OCI-LY3 (cell line): ENCODE results near the gene ACOT7.
"Not testable (repeated sequence)": the region's sequence is repeated elsewhere in the genome, so short reads cannot be mapped to it uniquely, and the experiment has no call there.

ENCODE experiments used
- H2AFZ ChIP-seq: fragments of 200-600, 300-600 bp; shearing (Covaris generic); 2 replicates; pipeline ENCODE4 v1.6.0; 2014; ENCODE audit warnings: antibody characterized with exemption, low read depth, low read length
- H3K27ac ChIP-seq: fragments of 200-600, 300-600 bp; sonication (generic); 2 replicates; pipeline ENCODE4 v1.5.1; 2014; ENCODE audit warnings: mild to moderate bottlenecking, low read length, moderate library complexity, mixed read lengths
- H3K27me3 ChIP-seq: fragments of 200-600, 300-600 bp; sonication (generic); 2 replicates; pipeline ENCODE4 v1.6.1; 2014; ENCODE audit warnings: low read depth, low read length, mixed read lengths
- H3K36me3 ChIP-seq: fragments of 200-600, 300-600 bp; sonication (generic); replicated peaks from 2 replicates; pipeline ENCODE3; 2014; ENCODE audit warnings: low read depth, low read length, mixed read lengths
- H3K4me1 ChIP-seq: fragments of 300-600, 200-600 bp; sonication (generic); 2 replicates; pipeline ENCODE4 v1.6.1; 2014; ENCODE audit warnings: low read length, mixed read lengths
- H3K4me2 ChIP-seq: fragments of 200-600, 300-600 bp; sonication (generic); 2 replicates; pipeline ENCODE4 v1.6.1; 2014; ENCODE audit warnings: low read length, mixed read lengths
- H3K4me3 ChIP-seq: fragments of 300-600, 200-600 bp; sonication (generic); 2 replicates; pipeline ENCODE4 v1.5.1; 2014; ENCODE audit warnings: antibody characterized with exemption, mild to moderate bottlenecking, low read length, moderate library complexity
- H3K79me2 ChIP-seq: fragments of 300-600, 200-600 bp; shearing (Covaris generic); 2 replicates; pipeline ENCODE4 v1.6.1; 2014; ENCODE audit warnings: mild to moderate bottlenecking, low read length, mixed read lengths
- H3K9ac ChIP-seq: fragments of 300-600, 200-600 bp; shearing (Covaris generic); 2 replicates; pipeline ENCODE4 v1.6.0; 2014; ENCODE audit warnings: mild to moderate bottlenecking, low read length, moderate library complexity
- H3K9me3 ChIP-seq: fragments of 200-600, 300-600 bp; shearing (Covaris generic); 2 replicates; pipeline ENCODE4 v1.6.1; 2014; ENCODE audit warnings: low read length, mixed read lengths; ENCODE audit not compliant: insufficient read depth
- H4K20me1 ChIP-seq: fragments of 200-600, 300-600 bp; sonication (generic); 2 replicates; pipeline ENCODE4 v1.6.1; 2016; ENCODE audit warnings: low read length, mixed read lengths; ENCODE audit not compliant: insufficient read depth
- EZH2phosphoT487 ChIP-seq: fragments of 200-600 bp; shearing (Covaris generic); IDR thresholded peaks from 2 replicates; pipeline ENCODE4 v1.6.1; 2018; ENCODE audit warnings: antibody characterized with exemption, mixed run types, low read depth
- TF ChIP-seq, protein P1 (sequence below): fragments of 200-600, 300-600 bp; sonication (generic); IDR thresholded peaks from 2 replicates; pipeline ENCODE4 v1.5.1; 2014; ENCODE audit warnings: antibody characterized with exemption, low read length, low read depth

ACOT7 gene

DNA sequence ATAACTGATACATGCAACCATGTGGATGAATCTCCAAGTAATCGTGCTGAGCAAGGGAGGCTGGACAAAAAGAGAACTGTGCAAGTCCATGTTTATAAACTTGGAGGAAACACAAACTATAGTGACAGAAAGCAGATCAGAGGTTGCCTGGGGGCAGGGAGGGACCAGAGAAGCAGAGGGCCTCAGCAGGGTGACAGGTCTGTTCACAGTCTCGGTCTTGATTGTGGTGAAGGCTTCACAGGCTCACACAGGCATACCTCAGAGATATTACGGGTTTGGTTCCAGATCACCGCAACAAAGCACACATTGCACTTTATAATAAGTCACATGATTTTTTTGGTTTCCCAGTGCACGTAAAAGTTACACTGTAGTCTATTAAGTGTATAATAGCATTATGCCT, 28.5 kb downstream of the ACOT7 start:
- Histone ChIP-seq H3K27ac (no peak overlapping the region), H4K20me1 (no peaks in the 10 kb centered on the region), H3K9ac (no peak overlapping the region), H3K9me3 (no peaks in the 10 kb centered on the region), H3K79me2 (no peaks in the 10 kb centered on the region), H3K4me1 (peaks cover 7% of the 10 kb centered on the region; the same call in 1 of the 2 replicates), H3K36me3 (no peaks in the 10 kb centered on the region), H3K27me3 (no peaks in the 10 kb centered on the region), H2AFZ (no peak overlapping the region), H3K4me3 (no peak overlapping the region), H3K4me2 (no peak overlapping the region)
- TF ChIP-seq, protein P1, sequence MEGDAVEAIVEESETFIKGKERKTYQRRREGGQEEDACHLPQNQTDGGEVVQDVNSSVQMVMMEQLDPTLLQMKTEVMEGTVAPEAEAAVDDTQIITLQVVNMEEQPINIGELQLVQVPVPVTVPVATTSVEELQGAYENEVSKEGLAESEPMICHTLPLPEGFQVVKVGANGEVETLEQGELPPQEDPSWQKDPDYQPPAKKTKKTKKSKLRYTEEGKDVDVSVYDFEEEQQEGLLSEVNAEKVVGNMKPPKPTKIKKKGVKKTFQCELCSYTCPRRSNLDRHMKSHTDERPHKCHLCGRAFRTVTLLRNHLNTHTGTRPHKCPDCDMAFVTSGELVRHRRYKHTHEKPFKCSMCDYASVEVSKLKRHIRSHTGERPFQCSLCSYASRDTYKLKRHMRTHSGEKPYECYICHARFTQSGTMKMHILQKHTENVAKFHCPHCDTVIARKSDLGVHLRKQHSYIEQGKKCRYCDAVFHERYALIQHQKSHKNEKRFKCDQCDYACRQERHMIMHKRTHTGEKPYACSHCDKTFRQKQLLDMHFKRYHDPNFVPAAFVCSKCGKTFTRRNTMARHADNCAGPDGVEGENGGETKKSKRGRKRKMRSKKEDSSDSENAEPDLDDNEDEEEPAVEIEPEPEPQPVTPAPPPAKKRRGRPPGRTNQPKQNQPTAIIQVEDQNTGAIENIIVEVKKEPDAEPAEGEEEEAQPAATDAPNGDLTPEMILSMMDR = no peak
- no peak for TF ChIP-seq EZH2phosphoT487

DNA sequence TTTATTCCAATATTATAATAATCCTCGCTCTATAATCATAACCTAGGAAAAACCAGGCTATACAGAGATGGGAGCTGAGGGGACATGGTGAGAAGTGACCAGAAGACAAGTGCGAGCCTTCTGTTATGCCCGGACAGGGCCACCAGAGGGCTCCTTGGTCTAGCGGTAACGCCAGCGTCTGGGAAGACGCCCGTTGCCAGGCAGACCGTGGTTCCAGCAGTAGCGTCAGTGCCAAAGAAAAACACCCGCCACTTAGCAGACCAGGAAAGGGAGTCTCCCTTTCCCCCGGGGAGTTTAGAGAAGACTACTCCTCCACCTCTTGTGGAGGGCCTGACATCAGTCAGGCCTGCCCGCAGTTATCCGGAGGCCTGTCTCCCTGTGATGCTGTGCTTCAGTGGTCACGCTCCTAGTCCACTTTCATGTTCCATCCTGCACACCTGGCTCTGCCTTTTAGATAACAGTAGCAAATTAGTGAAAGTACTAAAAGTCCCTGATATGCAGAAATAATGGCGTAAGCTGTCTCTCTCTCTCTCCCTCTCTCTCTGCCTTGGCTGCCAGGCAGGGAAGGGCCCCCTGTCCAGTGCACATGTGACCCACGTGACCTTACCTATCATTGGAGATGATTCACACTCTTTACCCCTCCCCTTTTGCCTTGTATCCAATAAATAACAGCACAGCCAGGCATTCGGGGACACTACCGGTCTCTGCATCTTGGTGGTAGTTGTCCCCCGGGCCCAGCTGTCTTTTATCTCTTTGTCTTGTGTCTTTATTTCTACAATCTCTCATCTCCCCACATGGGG, 30.3 kb downstream of the ACOT7 start:
- H3K9me3 ChIP-seq, H3K27me3 ChIP-seq, H3K27ac ChIP-seq, H3K36me3 ChIP-seq, H3K9ac ChIP-seq, H4K20me1 ChIP-seq, H3K4me2 ChIP-seq, H3K79me2 ChIP-seq, H3K4me3 ChIP-seq, H2AFZ ChIP-seq: not testable (repeated sequence)
- TF ChIP-seq, protein P1 = peak; percentile 30
- peaks cover 18% of the 10 kb centered on the region; the same call in 1 of the 2 replicates for H3K4me1 ChIP-seq

DNA sequence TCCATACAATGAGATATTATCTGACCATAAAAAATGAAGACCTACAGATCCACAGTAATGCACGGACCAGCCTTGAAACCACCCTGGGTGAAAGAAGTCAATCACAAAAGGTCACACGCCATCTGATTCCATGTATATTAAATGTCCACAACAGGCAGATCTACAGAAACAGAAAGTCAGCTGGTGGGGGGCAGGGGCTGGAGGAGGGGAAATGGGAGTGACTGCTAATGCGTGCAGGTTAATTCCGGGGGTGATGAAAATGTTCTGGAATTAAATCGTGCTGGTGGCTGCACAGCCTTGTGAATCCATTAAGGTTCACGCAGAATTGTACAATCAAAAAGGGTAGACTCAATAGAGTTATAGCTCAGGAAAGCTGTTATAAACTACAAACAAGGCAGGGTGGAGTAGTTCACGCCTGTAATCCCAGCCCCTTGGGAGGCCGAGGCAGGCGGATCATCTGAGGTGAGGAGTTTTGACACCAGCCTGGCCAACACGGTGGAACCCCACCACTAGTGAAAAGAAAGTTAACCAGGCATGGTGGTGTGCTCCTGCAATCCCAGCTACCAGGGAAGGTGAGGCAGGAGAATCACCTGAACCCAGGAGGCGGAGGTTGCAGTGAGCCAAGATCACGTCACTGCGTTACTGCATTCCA, 32.3 kb downstream of the ACOT7 start:
- H3K4me3 ChIP-seq = no peak overlapping the region
- no peak overlapping the region for H3K27ac ChIP-seq
- no peaks in the 10 kb centered on the region for H4K20me1 ChIP-seq
- no peaks in the 10 kb centered on the region for H3K27me3 ChIP-seq
- TF ChIP-seq, protein P1 = no peak
- no peak for TF ChIP-seq EZH2phosphoT487
- peaks cover 18% of the 10 kb centered on the region; the same call in 1 of the 2 replicates for H3K4me1 ChIP-seq
- H3K9me3 ChIP-seq = no peaks in the 10 kb centered on the region
- no peak overlapping the region for H3K4me2 ChIP-seq
- H3K79me2 ChIP-seq = peaks cover 3% of the 10 kb centered on the region; the same call in 1 of the 2 replicates
- no peak overlapping the region for H2AFZ ChIP-seq
- H3K9ac ChIP-seq = no peak overlapping the region
- H3K36me3 ChIP-seq = no peaks in the 10 kb centered on the region

DNA sequence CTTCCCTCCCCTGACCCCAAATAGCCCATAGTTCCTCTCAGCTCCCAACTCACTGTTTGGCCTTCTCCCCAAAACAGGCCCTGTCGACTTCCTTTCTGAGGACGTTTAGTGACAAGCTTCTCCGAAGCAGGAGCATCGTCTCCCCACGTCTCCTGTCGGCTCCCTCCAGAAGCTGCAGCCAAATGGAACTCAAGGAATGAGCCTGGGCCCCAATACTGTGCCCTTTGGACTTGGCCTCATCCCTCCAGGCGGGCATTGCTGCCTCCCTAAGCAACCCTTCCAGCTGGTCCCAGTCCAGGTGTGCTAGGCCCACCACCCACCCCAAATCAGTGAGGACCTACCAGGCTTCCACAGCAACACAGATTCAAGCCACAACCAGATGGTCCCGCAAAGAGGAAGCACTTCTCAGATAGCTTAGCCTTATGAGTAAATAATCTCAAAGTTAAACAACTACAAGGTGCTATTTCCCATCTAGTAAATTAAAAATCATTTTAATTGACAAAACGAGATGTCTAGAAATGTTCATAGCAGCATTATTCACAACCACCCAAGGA, 33.0 kb downstream of the ACOT7 start:
- H3K36me3 ChIP-seq = no peaks in the 10 kb centered on the region
- no peak overlapping the region for H3K27ac ChIP-seq
- H4K20me1 ChIP-seq = no peaks in the 10 kb centered on the region
- no peak overlapping the region for H3K9ac ChIP-seq
- no peak overlapping the region for H3K4me2 ChIP-seq
- peaks cover 18% of the 10 kb centered on the region; the same call in 1 of the 2 replicates for H3K4me1 ChIP-seq
- no peak overlapping the region for H2AFZ ChIP-seq
- peaks cover 3% of the 10 kb centered on the region; the same call in 1 of the 2 replicates for H3K79me2 ChIP-seq
- no peaks in the 10 kb centered on the region for H3K9me3 ChIP-seq
- TF ChIP-seq, protein P1 = no peak
- TF ChIP-seq EZH2phosphoT487 = no peak
- no peak overlapping the region for H3K4me3 ChIP-seq
- H3K27me3 ChIP-seq = no peaks in the 10 kb centered on the region
